ENCODE data around the gene LPP.

LPP gene

DNA sequence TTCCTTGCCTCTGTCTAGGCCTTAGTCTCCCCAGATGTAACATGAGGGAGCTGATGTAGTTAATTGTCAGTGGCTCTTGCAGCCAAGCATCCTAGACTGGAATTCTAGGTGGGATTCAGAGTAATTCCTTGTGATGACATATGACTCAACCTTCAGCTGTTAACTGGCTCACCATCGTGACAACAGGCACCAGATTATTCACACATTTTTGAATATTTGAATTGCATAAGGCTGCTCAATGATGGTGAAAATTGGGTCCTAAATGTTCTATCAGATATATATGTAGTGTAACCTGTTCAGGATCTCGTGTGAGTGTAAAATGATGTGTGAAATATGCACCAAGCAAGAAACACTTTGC lies 405.1 kb downstream of the LPP start:
- TF ChIP-seq ZFX (IDR thresholded peaks at IDR 0.05; ENCODE audit: borderline replicate concordance) = no peak
- TF ChIP-seq, protein P1, sequence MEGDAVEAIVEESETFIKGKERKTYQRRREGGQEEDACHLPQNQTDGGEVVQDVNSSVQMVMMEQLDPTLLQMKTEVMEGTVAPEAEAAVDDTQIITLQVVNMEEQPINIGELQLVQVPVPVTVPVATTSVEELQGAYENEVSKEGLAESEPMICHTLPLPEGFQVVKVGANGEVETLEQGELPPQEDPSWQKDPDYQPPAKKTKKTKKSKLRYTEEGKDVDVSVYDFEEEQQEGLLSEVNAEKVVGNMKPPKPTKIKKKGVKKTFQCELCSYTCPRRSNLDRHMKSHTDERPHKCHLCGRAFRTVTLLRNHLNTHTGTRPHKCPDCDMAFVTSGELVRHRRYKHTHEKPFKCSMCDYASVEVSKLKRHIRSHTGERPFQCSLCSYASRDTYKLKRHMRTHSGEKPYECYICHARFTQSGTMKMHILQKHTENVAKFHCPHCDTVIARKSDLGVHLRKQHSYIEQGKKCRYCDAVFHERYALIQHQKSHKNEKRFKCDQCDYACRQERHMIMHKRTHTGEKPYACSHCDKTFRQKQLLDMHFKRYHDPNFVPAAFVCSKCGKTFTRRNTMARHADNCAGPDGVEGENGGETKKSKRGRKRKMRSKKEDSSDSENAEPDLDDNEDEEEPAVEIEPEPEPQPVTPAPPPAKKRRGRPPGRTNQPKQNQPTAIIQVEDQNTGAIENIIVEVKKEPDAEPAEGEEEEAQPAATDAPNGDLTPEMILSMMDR (IDR thresholded peaks at IDR 0.05) = no peak
- H3K27ac ChIP-seq = no peak overlapping the region

DNA sequence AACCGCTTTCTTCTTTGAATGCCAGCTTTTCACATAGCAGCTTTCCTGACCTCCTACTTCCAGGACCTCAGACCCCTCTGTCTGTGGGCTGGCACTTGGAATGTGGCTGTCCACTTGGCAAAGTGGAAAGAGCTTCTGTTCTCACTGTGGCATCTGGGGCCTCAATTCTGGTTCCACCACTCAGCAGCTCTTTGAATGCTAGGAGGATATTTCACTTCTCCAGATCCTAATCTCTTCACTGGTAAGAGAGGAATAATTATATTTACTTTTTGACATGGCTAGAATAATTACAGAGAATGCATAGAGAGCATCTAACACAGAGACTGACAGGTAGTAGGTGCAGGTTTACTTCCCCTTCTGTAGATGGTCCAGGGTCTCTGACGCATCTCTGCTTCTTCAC lies 405.9 kb downstream of the LPP start:
- TF ChIP-seq ZFX (IDR thresholded peaks at IDR 0.05; ENCODE audit: borderline replicate concordance) = no peak
- TF ChIP-seq, protein P1 (IDR thresholded peaks at IDR 0.05) = no peak
- H3K27ac ChIP-seq = no peak overlapping the region

DNA sequence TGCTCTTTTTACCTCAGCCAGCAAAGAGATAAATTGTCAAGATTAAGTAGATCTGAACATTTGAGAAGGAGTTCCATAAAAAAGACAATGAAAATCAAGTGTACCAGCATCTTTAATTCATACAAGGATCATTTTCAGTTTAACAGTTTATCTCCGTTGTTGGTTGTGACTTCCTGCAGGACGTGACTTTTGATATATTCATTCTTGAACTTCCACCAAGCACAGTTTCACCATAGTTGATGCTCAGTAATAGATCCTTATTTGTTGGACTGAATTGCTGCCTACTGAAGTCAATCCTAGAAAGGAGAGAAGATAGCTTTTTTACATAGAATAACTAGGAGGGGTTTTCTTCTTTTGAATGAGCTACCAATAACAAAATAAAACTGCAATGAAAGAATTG lies 408.2 kb downstream of the LPP start:
- no peak overlapping the region for H3K27ac ChIP-seq
- TF ChIP-seq ZFX (IDR thresholded peaks at IDR 0.05; ENCODE audit: borderline replicate concordance) = no peak
- TF ChIP-seq, protein P1 (IDR thresholded peaks at IDR 0.05) = no peak

DNA sequence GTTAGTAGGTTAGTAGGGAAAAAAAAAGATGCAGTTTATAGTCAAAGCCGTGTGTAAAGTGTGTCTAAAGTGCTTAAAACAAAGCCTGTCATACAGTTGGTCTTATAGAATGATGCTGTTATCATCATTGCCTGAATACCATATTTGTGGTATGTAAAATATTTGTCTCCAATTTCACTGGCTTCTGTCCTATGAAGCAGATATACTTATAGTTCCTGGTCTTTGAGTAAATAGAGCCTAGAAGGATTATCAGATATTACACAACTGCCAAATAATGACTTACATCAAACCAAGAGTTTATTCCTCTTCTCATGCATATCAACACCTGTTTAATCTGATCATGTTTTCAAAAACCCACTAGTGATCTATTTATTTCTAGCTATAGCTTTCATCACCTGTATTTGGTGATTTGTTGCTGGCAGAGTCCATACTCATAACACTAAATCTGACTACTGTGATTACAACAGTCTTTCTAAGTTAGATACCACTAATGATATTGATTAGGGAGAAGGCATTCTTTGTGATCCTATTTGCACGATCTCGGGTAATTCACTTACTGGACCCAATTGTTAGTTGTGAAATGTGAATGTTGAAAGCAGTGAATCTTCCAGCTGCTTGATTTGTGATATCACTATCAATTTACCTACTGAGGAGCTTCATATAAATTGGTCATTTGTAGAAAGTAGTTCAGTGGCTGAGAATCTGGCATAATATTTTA lies 413.7 kb downstream of the LPP start:
- TF ChIP-seq ZFX (IDR thresholded peaks at IDR 0.05; ENCODE audit: borderline replicate concordance) = no peak
- TF ChIP-seq, protein P1 (IDR thresholded peaks at IDR 0.05) = no peak
- H3K27ac ChIP-seq = no peak overlapping the region

DNA sequence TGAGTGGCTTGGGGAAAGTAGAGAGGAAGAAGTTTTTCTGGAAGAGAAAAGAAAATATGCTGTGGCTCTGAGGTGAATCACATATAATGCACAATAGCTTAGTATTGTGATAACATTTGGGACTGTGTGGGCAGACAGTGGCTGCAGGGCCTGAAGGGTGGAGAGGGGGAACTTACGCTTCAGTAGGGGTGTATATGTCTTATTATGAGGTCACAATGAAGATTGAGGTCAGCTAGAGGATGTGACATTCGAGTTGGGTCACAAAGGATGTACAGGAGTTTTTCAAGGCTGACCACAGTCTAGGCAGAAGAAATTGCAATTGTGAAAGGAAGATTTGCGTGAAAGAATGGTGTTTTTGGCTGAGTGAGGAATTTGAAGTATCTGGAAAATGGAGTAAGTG lies 414.8 kb downstream of the LPP start:
- TF ChIP-seq ZFX (IDR thresholded peaks at IDR 0.05; ENCODE audit: borderline replicate concordance) = no peak
- TF ChIP-seq, protein P1 (IDR thresholded peaks at IDR 0.05) = no peak
- H3K27ac ChIP-seq = no peak overlapping the region

DNA sequence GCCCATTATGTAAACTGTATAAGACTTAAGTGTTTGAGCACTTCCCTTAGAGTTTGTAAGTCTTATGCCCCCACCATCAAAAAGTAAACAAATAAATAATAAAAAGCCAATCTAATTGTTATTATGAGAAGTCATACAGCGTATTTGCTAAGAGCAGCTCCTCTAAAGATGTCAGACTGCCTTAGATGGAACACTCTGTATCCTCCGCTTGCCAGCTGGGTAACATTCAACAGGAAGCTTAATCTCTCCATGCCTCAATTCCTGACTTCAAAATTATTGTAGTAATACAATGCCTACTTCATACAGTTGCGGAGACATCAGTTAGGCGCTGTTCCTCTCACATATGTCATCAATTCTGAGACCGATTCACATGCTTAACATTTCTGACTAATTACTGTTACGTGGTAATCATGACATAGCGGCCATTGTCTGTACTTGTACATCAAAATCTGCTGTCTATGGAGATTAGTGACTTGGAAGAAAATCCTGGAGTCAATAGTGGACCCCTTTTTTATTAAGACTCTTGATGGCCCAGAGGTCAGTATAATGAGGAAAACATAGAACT lies 417.7 kb downstream of the LPP start:
- TF ChIP-seq, protein P1 (IDR thresholded peaks at IDR 0.05) = no peak
- TF ChIP-seq ZFX (IDR thresholded peaks at IDR 0.05; ENCODE audit: borderline replicate concordance) = no peak
- 0 out of 2 replicates have a peak overlapping the region, but pooled peaks have one; percentile 1 for H3K27ac ChIP-seq

DNA sequence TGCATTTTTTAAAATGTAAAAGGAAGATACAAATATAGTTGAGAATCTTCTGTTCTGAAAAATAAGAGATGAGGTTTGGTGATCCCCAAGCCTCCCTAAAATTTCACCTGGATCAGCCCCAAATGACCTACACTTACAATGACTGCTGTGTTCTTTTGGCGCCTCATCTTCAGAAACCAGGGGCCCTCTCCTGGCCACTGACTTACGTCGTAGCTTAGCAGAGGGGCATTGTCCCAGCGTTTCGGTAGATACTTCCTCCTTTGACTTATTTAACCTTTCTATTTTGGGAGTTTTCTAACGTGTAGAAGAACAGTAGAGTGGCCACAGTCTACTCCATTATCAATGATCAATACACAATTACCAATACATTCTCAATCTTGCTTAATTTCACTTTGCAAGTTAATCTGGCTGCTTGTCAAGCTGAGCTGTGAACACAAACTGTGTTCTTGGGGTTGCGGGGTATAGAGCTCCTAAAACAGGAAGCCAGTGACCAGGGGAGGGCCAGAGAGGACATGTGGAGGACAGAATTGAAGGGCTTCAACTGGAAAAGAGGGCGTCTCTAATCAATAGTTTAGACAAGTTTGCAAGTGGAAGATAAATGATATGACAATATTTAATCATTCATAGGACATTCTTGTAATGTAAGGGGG lies 419.5 kb downstream of the LPP start:
- TF ChIP-seq, protein P1 (IDR thresholded peaks at IDR 0.05) = no peak
- no peak for TF ChIP-seq ZFX (IDR thresholded peaks at IDR 0.05; ENCODE audit: borderline replicate concordance)
- H3K27ac ChIP-seq = no peak overlapping the region

Data from 22Rv1 (cell line).